OCI-LY3 (cell line): Measurements from ENCODE around the gene OR52H1.

Experiments used
- H2AFZ ChIP-seq: fragments of 200-600, 300-600 bp; shearing (Covaris generic); 2 replicates; pipeline ENCODE4 v1.6.0; 2014; ENCODE audit warnings: antibody characterized with exemption, low read depth, low read length
- H3K27ac ChIP-seq: fragments of 200-600, 300-600 bp; sonication (generic); 2 replicates; pipeline ENCODE4 v1.5.1; 2014; ENCODE audit warnings: mild to moderate bottlenecking, low read length, moderate library complexity, mixed read lengths
- H3K27me3 ChIP-seq: fragments of 200-600, 300-600 bp; sonication (generic); 2 replicates; pipeline ENCODE4 v1.6.1; 2014; ENCODE audit warnings: low read depth, low read length, mixed read lengths
- H3K36me3 ChIP-seq: fragments of 200-600, 300-600 bp; sonication (generic); replicated peaks from 2 replicates; pipeline ENCODE3; 2014; ENCODE audit warnings: low read depth, low read length, mixed read lengths
- H3K4me1 ChIP-seq: fragments of 300-600, 200-600 bp; sonication (generic); 2 replicates; pipeline ENCODE4 v1.6.1; 2014; ENCODE audit warnings: low read length, mixed read lengths
- H3K4me2 ChIP-seq: fragments of 200-600, 300-600 bp; sonication (generic); 2 replicates; pipeline ENCODE4 v1.6.1; 2014; ENCODE audit warnings: low read length, mixed read lengths
- H3K4me3 ChIP-seq: fragments of 300-600, 200-600 bp; sonication (generic); 2 replicates; pipeline ENCODE4 v1.5.1; 2014; ENCODE audit warnings: antibody characterized with exemption, mild to moderate bottlenecking, low read length, moderate library complexity
- H3K79me2 ChIP-seq: fragments of 300-600, 200-600 bp; shearing (Covaris generic); 2 replicates; pipeline ENCODE4 v1.6.1; 2014; ENCODE audit warnings: mild to moderate bottlenecking, low read length, mixed read lengths
- H3K9ac ChIP-seq: fragments of 300-600, 200-600 bp; shearing (Covaris generic); 2 replicates; pipeline ENCODE4 v1.6.0; 2014; ENCODE audit warnings: mild to moderate bottlenecking, low read length, moderate library complexity
- H3K9me3 ChIP-seq: fragments of 200-600, 300-600 bp; shearing (Covaris generic); 2 replicates; pipeline ENCODE4 v1.6.1; 2014; ENCODE audit warnings: low read length, mixed read lengths; ENCODE audit not compliant: insufficient read depth
- H4K20me1 ChIP-seq: fragments of 200-600, 300-600 bp; sonication (generic); 2 replicates; pipeline ENCODE4 v1.6.1; 2016; ENCODE audit warnings: low read length, mixed read lengths; ENCODE audit not compliant: insufficient read depth
- CTCF ChIP-seq: fragments of 200-600, 300-600 bp; sonication (generic); IDR thresholded peaks from 2 replicates; pipeline ENCODE4 v1.5.1; 2014; ENCODE audit warnings: antibody characterized with exemption, low read length, low read depth
- EZH2phosphoT487 ChIP-seq: fragments of 200-600 bp; shearing (Covaris generic); IDR thresholded peaks from 2 replicates; pipeline ENCODE4 v1.6.1; 2018; ENCODE audit warnings: antibody characterized with exemption, mixed run types, low read depth

Gene OR52H1

GRCh38 chr11:5500393-5500801 lies 47.9 kb downstream of the OR52H1 start:
- Histone ChIP-seq H4K20me1 (no peaks in the 10 kb centered on the region), H3K36me3 (no peaks in the 10 kb centered on the region), H3K27me3 (no peaks in the 10 kb centered on the region), H3K9ac (no peak overlapping the region), H3K4me3 (no peak overlapping the region), H3K4me1 (no peaks in the 10 kb centered on the region), H2AFZ (no peak overlapping the region), H3K9me3 (no peaks in the 10 kb centered on the region), H3K27ac (no peak overlapping the region), H3K4me2 (no peak overlapping the region), H3K79me2 (no peaks in the 10 kb centered on the region)
- TF ChIP-seq EZH2phosphoT487 (no peak), CTCF (no peak)

- H3K4me2 ChIP-seq, result no peak overlapping the region
- H3K27me3 ChIP-seq, result no peaks in the 10 kb centered on the region
- H4K20me1 ChIP-seq, result no peaks in the 10 kb centered on the region
- no peaks in the 10 kb centered on the region for H3K9me3 ChIP-seq
- no peaks in the 10 kb centered on the region for H3K36me3 ChIP-seq
- no peak for TF ChIP-seq CTCF
- no peak for TF ChIP-seq EZH2phosphoT487
- no peak overlapping the region for H3K4me3 ChIP-seq
- H2AFZ ChIP-seq, result no peak overlapping the region
- H3K79me2 ChIP-seq, result no peaks in the 10 kb centered on the region
- no peak overlapping the region for H3K9ac ChIP-seq
- H3K4me1 ChIP-seq, result no peaks in the 10 kb centered on the region
- H3K27ac ChIP-seq, result no peak overlapping the region
Observed at GRCh38 chr11:5499671-5500070, 48.7 kb downstream of the OR52H1 start.
